HEK293 (cell line): ENCODE data around the gene OR2S2.

Experiments used
- GLIS2 ChIP-seq: fragments of 450-650 bp; formaldehyde crosslinking; IDR thresholded peaks from 2 replicates; pipeline ENCODE4 v1.5.1; 2016; ENCODE audit warnings: missing biosample characterization, missing genetic modification characterization
- ZFP37 ChIP-seq: fragments of 450-650 bp; formaldehyde crosslinking; IDR thresholded peaks from 2 replicates; pipeline ENCODE4 v1.5.1; 2016; ENCODE audit warnings: missing biosample characterization, missing genetic modification characterization
- TF ChIP-seq, protein P1 (sequence below): fragments of 450-650 bp; formaldehyde crosslinking; IDR thresholded peaks from 2 replicates; pipeline ENCODE4 v1.5.1; 2016; ENCODE audit warnings: missing biosample characterization, missing genetic modification characterization
- TF ChIP-seq, protein P2 (sequence below): fragments of 450-650 bp; formaldehyde crosslinking; IDR thresholded peaks from 2 replicates; pipeline ENCODE4 v1.5.1; 2016; ENCODE audit warnings: missing biosample characterization, missing genetic modification characterization

DNA sequence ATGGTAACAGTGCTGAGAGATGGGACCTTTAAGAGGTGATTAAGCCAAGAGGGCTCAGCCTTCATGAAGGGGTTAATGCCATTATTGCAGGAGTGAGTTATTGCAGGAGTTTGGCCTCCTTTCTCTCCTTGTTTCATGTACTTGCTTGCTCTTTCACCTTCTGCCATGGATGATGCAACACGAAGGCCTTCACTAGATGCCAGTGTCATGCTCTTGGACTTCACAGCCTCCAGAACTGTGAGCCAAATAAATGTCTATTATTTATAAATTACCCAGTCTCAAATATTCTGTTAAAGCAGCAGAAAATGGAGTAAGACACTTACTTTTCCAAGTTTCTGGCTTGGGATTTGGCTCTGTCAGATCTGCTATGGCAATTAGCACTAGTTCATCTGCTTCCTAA, 40.4 kb upstream of the OR2S2 start:
- TF ChIP-seq, protein P1, sequence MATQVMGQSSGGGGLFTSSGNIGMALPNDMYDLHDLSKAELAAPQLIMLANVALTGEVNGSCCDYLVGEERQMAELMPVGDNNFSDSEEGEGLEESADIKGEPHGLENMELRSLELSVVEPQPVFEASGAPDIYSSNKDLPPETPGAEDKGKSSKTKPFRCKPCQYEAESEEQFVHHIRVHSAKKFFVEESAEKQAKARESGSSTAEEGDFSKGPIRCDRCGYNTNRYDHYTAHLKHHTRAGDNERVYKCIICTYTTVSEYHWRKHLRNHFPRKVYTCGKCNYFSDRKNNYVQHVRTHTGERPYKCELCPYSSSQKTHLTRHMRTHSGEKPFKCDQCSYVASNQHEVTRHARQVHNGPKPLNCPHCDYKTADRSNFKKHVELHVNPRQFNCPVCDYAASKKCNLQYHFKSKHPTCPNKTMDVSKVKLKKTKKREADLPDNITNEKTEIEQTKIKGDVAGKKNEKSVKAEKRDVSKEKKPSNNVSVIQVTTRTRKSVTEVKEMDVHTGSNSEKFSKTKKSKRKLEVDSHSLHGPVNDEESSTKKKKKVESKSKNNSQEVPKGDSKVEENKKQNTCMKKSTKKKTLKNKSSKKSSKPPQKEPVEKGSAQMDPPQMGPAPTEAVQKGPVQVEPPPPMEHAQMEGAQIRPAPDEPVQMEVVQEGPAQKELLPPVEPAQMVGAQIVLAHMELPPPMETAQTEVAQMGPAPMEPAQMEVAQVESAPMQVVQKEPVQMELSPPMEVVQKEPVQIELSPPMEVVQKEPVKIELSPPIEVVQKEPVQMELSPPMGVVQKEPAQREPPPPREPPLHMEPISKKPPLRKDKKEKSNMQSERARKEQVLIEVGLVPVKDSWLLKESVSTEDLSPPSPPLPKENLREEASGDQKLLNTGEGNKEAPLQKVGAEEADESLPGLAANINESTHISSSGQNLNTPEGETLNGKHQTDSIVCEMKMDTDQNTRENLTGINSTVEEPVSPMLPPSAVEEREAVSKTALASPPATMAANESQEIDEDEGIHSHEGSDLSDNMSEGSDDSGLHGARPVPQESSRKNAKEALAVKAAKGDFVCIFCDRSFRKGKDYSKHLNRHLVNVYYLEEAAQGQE (tag by site-specific recombination) = no peak
- TF ChIP-seq, protein P2, sequence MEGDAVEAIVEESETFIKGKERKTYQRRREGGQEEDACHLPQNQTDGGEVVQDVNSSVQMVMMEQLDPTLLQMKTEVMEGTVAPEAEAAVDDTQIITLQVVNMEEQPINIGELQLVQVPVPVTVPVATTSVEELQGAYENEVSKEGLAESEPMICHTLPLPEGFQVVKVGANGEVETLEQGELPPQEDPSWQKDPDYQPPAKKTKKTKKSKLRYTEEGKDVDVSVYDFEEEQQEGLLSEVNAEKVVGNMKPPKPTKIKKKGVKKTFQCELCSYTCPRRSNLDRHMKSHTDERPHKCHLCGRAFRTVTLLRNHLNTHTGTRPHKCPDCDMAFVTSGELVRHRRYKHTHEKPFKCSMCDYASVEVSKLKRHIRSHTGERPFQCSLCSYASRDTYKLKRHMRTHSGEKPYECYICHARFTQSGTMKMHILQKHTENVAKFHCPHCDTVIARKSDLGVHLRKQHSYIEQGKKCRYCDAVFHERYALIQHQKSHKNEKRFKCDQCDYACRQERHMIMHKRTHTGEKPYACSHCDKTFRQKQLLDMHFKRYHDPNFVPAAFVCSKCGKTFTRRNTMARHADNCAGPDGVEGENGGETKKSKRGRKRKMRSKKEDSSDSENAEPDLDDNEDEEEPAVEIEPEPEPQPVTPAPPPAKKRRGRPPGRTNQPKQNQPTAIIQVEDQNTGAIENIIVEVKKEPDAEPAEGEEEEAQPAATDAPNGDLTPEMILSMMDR (tag by site-specific recombination) = no peak
- TF ChIP-seq GLIS2 (tag by site-specific recombination) (no peak), ZFP37 (tag by site-specific recombination) (no peak)
